Right lung (tissue), 5 donors: ENCODE results near the gene TIPRL. TPM values are rescaled to one million over a fixed set of nuclear protein-coding genes. Genes with fewer than 3 reads are reported as not detected.
"Not testable (repeated sequence)": the region's sequence is repeated elsewhere in the genome, so short reads cannot be mapped to it uniquely, and the experiment has no call there.

Experiments used
- DNase-seq, 2 donors: peaks; one replicate each; pipeline ENCODE4 v3.0.0-alpha.2; 2013
- polyA plus RNA-seq, 5 donors: library from polyadenylated mRNA; unstranded; fragments of 120-200 nt; gene quantifications; one replicate each; pipeline versions ENCODE4 v1.2.1 to v1.2.3, GENCODE V29; 2013; ENCODE audit warnings: inconsistent platforms in 1 of 5, low replicate concordance in 1 of 5; ENCODE audit not compliant: insufficient read length in 5 of 5, insufficient read depth in 1 of 5

TIPRL gene
- polyA plus RNA-seq, 5 donors: 45.4 to 62.3 (median 56.2) TPM

GRCh38 chr1:168206111-168206510 lies 27.3 kb downstream of the TIPRL start:
- no peak for DNase-seq

GRCh38 chr1:168207673-168208072 lies 28.9 kb downstream of the TIPRL start:
- not testable (repeated sequence) for DNase-seq

GRCh38 chr1:168210312-168210711 lies 31.6 kb downstream of the TIPRL start:
- DNase-seq: no peak

GRCh38 chr1:168213349-168213748 lies 34.6 kb downstream of the TIPRL start:
- no peak for DNase-seq

GRCh38 chr1:168216171-168216570 lies 37.4 kb downstream of the TIPRL start:
- no peak for DNase-seq

- DNase-seq: no peak
Observed at GRCh38 chr1:168217664-168218063, 38.9 kb downstream of the TIPRL start.

- no peak for DNase-seq
Observed at GRCh38 chr1:168218658-168219057, 39.9 kb downstream of the TIPRL start.

GRCh38 chr1:168220470-168220871 lies 41.7 kb downstream of the TIPRL start:
- DNase-seq: no peak

GRCh38 chr1:168221275-168221674 lies 42.5 kb downstream of the TIPRL start:
- DNase-seq: no peak

- no peak for DNase-seq
Observed at GRCh38 chr1:168223261-168223660, 44.5 kb downstream of the TIPRL start.

GRCh38 chr1:168223681-168224540 lies 45.1 kb downstream of the TIPRL start:
- DNase-seq: no peak

- no peak for DNase-seq
Observed at GRCh38 chr1:168224991-168225390, 46.2 kb downstream of the TIPRL start.

GRCh38 chr1:168225476-168226190 lies 46.9 kb downstream of the TIPRL start, which contains the start of gene SFT2D2:
SFT2D2 (plus strand) TSS chr1:168226004; CDS start chr1:168226080, 76 bp downstream.
- DNase-seq: peak; percentile 78

- DNase-seq: no peak
Observed at GRCh38 chr1:168227620-168228019, 48.9 kb downstream of the TIPRL start.

GRCh38 chr1:168229893-168230292 lies 51.1 kb downstream of the TIPRL start:
- no peak for DNase-seq

- DNase-seq: no peak
Observed at GRCh38 chr1:168230709-168231108, 51.9 kb downstream of the TIPRL start.

- no peak for DNase-seq
Observed at GRCh38 chr1:168234846-168235547, 56.2 kb downstream of the TIPRL start.

- no peak for DNase-seq
Observed at GRCh38 chr1:168235548-168235885, 56.8 kb downstream of the TIPRL start.

- no peak for DNase-seq
Observed at GRCh38 chr1:168235937-168236336, 57.2 kb downstream of the TIPRL start.

GRCh38 chr1:168236836-168237611 lies 58.3 kb downstream of the TIPRL start:
- DNase-seq: no peak

GRCh38 chr1:168243198-168243597 lies 64.4 kb downstream of the TIPRL start:
- DNase-seq: peak; percentile 89
